ENCODE measurements around the gene KMT2D. TPM values are rescaled to one million over a fixed set of nuclear protein-coding genes. Genes with fewer than 3 reads are reported as not detected.

The KMT2D gene
- polyA plus RNA-seq, 1 of the 3 experiments (the other 2 are of a cell fraction): 30.5 TPM

DNA sequence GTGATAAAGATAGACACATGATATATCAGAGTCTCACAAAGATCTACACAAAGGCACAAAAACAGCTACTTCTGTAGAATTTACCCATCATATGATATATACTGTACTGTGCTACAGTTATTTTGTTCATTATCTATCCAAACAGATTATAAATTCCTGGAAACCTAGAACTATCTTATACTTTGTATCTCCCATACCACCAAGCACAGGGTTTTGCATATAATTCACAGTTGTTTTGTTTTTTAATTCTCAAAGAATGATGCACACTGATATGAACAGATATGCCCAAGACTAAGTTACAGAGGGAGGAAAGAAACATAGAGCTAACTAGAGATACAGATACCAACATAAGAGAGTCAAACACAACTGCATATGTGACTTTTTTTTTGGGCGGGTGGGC, 45.4 kb downstream of the KMT2D start:
- H3K9me2 ChIP-seq: no peaks in the 10 kb centered on the region
- H3K27ac ChIP-seq (ENCODE audit: low read depth in 2 of 2, low read length in 1 of 2): no peak overlapping the region
- ChIA-PET CTCF (interaction anchor here (0.9 to 11.3 kb wide), 6 partner anchors 9 to 73 kb away, joined by 3 to 136 read pairs (median 4); partner anchors contain the start of genes DDN, WNT1 and WNT10B), POLR2A (no interaction called here)
- no peaks in the 10 kb centered on the region; the same call in 1 of the 2 replicates for H4K20me1 ChIP-seq (ENCODE audit: insufficient read depth)
- 100% methylated on average over 1 of the region's 1 CpG for WGBS (ENCODE audit: low lambda C conversion rate)
- TF ChIP-seq, protein P1, sequence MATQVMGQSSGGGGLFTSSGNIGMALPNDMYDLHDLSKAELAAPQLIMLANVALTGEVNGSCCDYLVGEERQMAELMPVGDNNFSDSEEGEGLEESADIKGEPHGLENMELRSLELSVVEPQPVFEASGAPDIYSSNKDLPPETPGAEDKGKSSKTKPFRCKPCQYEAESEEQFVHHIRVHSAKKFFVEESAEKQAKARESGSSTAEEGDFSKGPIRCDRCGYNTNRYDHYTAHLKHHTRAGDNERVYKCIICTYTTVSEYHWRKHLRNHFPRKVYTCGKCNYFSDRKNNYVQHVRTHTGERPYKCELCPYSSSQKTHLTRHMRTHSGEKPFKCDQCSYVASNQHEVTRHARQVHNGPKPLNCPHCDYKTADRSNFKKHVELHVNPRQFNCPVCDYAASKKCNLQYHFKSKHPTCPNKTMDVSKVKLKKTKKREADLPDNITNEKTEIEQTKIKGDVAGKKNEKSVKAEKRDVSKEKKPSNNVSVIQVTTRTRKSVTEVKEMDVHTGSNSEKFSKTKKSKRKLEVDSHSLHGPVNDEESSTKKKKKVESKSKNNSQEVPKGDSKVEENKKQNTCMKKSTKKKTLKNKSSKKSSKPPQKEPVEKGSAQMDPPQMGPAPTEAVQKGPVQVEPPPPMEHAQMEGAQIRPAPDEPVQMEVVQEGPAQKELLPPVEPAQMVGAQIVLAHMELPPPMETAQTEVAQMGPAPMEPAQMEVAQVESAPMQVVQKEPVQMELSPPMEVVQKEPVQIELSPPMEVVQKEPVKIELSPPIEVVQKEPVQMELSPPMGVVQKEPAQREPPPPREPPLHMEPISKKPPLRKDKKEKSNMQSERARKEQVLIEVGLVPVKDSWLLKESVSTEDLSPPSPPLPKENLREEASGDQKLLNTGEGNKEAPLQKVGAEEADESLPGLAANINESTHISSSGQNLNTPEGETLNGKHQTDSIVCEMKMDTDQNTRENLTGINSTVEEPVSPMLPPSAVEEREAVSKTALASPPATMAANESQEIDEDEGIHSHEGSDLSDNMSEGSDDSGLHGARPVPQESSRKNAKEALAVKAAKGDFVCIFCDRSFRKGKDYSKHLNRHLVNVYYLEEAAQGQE (IDR thresholded peaks at IDR 0.05; ENCODE audit: low read depth, low read length): no peak
- TF ChIP-seq GATA2 (CRISPR knock-in tag; IDR thresholded peaks at IDR 0.05) (no peak), ELF1 (IDR thresholded peaks at IDR 0.05) (no peak), RCOR1 (IDR thresholded peaks at IDR 0.05; ENCODE audit: low read length) (no peak)
- peaks cover 39% of the 10 kb centered on the region for H3K79me2 ChIP-seq (ENCODE audit: insufficient read depth)
- no peaks in the 10 kb centered on the region for H3K9me3 ChIP-seq
- no peak overlapping the region for H2AFZ ChIP-seq (ENCODE audit: low read depth)
- peaks cover 9 to 27% of the 10 kb centered on the region in 2 experiments for H3K36me3 ChIP-seq (replicated peaks in 1 of 2; ENCODE audit: control insufficient read depth in 1 of 2, insufficient read depth in 2 of 2, low read length in 1 of 2)
- H3K27me3 ChIP-seq (ENCODE audit: insufficient read depth): no peaks in the 10 kb centered on the region
- H3K9ac ChIP-seq: no peak overlapping the region
- peaks cover 0 to 14% of the 10 kb centered on the region in 2 experiments; a peak in 2 of 4 replicates for H3K4me1 ChIP-seq (ENCODE audit: control insufficient read depth in 1 of 2, insufficient read depth in 2 of 2, low read depth in 1 of 2, low read length in 1 of 2)
- H3F3A ChIP-seq (replicated peaks; ENCODE audit: insufficient read depth): peaks cover 12% of the 10 kb centered on the region
- no peak for DNase-seq
- H3K4me2 ChIP-seq: no peak overlapping the region
- no peak overlapping the region for H3K4me3 ChIP-seq (ENCODE audit: low read depth in 2 of 2, low read length in 1 of 2)

DNA sequence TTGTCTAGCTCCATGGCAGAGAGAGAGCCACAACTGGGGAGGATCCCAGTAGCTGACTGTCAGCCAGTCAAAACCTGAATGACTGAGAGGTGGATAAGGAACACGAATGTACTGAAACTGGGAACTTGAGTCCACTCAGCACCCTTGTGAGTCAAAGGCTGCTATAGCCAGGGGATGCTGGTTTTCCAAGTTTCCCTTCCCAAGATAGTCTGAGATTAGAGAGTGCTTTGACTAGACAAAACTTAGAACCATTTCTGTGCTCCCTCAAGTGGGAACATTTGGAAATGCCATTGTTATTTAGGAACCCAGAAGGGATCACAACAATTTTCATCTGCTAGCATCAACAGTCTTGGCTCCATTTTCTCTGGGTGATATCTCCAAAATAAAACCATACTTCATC, 46.0 kb downstream of the KMT2D start:
- Histone ChIP-seq H3K4me1 (ENCODE audit: control insufficient read depth in 1 of 2, insufficient read depth in 2 of 2, low read depth in 1 of 2, low read length in 1 of 2) (peaks cover 0 to 10% of the 10 kb centered on the region in 2 experiments; a peak in 2 of 4 replicates), H3K9me3 (no peaks in the 10 kb centered on the region), H3K9me2 (no peaks in the 10 kb centered on the region), H3K4me3 (ENCODE audit: low read depth in 2 of 2, low read length in 1 of 2) (no peak overlapping the region), H4K20me1 (ENCODE audit: insufficient read depth) (no peaks in the 10 kb centered on the region; the same call in 1 of the 2 replicates), H3K27ac (ENCODE audit: low read depth in 2 of 2, low read length in 1 of 2) (no peak overlapping the region), H3F3A (replicated peaks; ENCODE audit: insufficient read depth) (peaks cover 11% of the 10 kb centered on the region), H3K27me3 (ENCODE audit: insufficient read depth) (no peaks in the 10 kb centered on the region), H3K4me2 (no peak overlapping the region), H3K79me2 (ENCODE audit: insufficient read depth) (peaks cover 39% of the 10 kb centered on the region), H3K9ac (no peak overlapping the region), H3K36me3 (replicated peaks in 1 of 2; ENCODE audit: control insufficient read depth in 1 of 2, insufficient read depth in 2 of 2, low read length in 1 of 2) (peaks cover 13 to 27% of the 10 kb centered on the region in 2 experiments), H2AFZ (ENCODE audit: low read depth) (no peak overlapping the region)
- 100% methylated on average over 1 of the region's 1 CpG for WGBS (ENCODE audit: low lambda C conversion rate)
- DNase-seq: no peak
- POLR2A ChIA-PET: interaction anchor here (1.1 kb wide), 1 partner anchor 14 kb away, joined by 4 read pairs; no protein-coding TSS in a partner anchor
- TF ChIP-seq, protein P2, sequence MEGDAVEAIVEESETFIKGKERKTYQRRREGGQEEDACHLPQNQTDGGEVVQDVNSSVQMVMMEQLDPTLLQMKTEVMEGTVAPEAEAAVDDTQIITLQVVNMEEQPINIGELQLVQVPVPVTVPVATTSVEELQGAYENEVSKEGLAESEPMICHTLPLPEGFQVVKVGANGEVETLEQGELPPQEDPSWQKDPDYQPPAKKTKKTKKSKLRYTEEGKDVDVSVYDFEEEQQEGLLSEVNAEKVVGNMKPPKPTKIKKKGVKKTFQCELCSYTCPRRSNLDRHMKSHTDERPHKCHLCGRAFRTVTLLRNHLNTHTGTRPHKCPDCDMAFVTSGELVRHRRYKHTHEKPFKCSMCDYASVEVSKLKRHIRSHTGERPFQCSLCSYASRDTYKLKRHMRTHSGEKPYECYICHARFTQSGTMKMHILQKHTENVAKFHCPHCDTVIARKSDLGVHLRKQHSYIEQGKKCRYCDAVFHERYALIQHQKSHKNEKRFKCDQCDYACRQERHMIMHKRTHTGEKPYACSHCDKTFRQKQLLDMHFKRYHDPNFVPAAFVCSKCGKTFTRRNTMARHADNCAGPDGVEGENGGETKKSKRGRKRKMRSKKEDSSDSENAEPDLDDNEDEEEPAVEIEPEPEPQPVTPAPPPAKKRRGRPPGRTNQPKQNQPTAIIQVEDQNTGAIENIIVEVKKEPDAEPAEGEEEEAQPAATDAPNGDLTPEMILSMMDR (IDR thresholded peaks at IDR 0.05): peak; percentile 46
- TF ChIP-seq NFIC (IDR thresholded peaks at IDR 0.05; ENCODE audit: borderline replicate concordance): no peak
- CTCF ChIA-PET: interaction anchor here (0.9 to 11.3 kb wide), 6 partner anchors 9 to 73 kb away, joined by 3 to 136 read pairs (median 4); partner anchors contain the start of genes DDN, WNT1 and WNT10B

All from SK-N-SH (cell line).